Muscle of leg (tissue), 11 donors: ENCODE data around the gene SOX8. TPM values are rescaled to one million over a fixed set of nuclear protein-coding genes. Genes with fewer than 3 reads are reported as not detected.
"Not testable (repeated sequence)": the region's sequence is repeated elsewhere in the genome, so short reads cannot be mapped to it uniquely, and the experiment has no call there.

Experiments
- DNase-seq: peaks from one replicate; pipeline ENCODE4 v3.0.0; 2013
- H3K27ac ChIP-seq: one replicate; pipeline ENCODE4 v1.5.1; 2013; ENCODE audit warnings: mild to moderate bottlenecking, low read length, control low read depth
- H3K27me3 ChIP-seq: one replicate; pipeline ENCODE4 v1.6.1; 2013; ENCODE audit warnings: low read length; ENCODE audit not compliant: control insufficient read depth, insufficient read depth
- H3K36me3 ChIP-seq: one replicate; pipeline ENCODE4 v1.6.1; 2013; ENCODE audit warnings: low read length; ENCODE audit not compliant: control insufficient read depth, insufficient read depth
- H3K4me1 ChIP-seq: one replicate; pipeline ENCODE4 v1.6.1; 2013; ENCODE audit warnings: low read length; ENCODE audit not compliant: control insufficient read depth, insufficient read depth
- H3K4me3 ChIP-seq: one replicate; pipeline ENCODE4 v1.5.1; 2013; ENCODE audit warnings: low read length, control low read depth
- H3K9me3 ChIP-seq: replicated peaks from 2 replicates; pipeline ENCODE4 v1.6.1; 2013; ENCODE audit warnings: low read depth, low read length; ENCODE audit not compliant: control insufficient read depth
- WGBS: methylation state at CpG from one replicate; pipeline ENCODE4 v1.1.5; 2013; ENCODE audit warnings: missing lambda C conversion rate; ENCODE audit not compliant: insufficient coverage; 5-methylcytosine and 5-hydroxymethylcytosine counted together
- polyA plus RNA-seq, 8 donors: library from polyadenylated mRNA; unstranded; fragments of 120-200 nt; gene quantifications; one replicate each; pipeline versions ENCODE4 v1.2.1 to v1.2.3, GENCODE V29; 2013; ENCODE audit warnings: inconsistent platforms in 1 of 8, low replicate concordance in 1 of 8; ENCODE audit not compliant: insufficient read length in 8 of 8, insufficient read depth in 1 of 8
- total RNA-seq: library from RNA; stranded (reverse); fragments of 120-200 nt; gene quantifications from one replicate; pipeline ENCODE4 v1.2.4, GENCODE V29; 2013

SOX8 gene
- total and polyA plus RNA-seq, 9 donors = 31.1 to 50.9 (median 41.4) TPM

DNA sequence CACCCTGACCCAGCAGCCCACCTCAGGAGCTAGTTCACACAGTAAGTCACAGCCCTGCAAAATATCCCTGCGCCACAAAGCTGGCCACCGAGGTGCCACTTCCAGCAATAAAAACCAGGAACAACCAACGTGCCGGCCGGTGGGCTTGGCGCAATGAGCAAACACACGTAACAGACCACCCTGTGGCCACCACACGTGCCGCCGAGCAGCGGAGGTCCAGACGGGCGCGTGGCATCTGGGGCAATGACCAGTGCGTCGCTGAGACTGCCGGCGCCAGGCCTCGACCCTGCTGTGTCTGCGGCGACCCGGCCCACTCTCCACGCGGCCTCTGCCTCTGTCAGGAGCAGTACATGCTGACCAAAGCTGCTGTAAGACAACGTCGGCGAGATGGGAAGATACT lies 42.3 kb upstream of the SOX8 start:
- Histone ChIP-seq H3K4me3 (no peak overlapping the region), H3K36me3 (peaks cover 19% of the 10 kb centered on the region), H3K9me3 (peaks cover 21% of the 10 kb centered on the region), H3K27me3 (no peaks in the 10 kb centered on the region), H3K4me1 (no peaks in the 10 kb centered on the region), H3K27ac (no peak overlapping the region)
- no peak for DNase-seq
- 93% methylated on average over 27 of the region's 27 CpGs for WGBS

GRCh38 chr16:939941-940340 lies 41.6 kb upstream of the SOX8 start:
- H3K4me1 ChIP-seq = no peaks in the 10 kb centered on the region
- DNase-seq = no peak
- H3K36me3 ChIP-seq = peaks cover 17% of the 10 kb centered on the region
- H3K27ac ChIP-seq = no peak overlapping the region
- peaks cover 21% of the 10 kb centered on the region for H3K9me3 ChIP-seq
- 85% methylated on average over 9 of the region's 17 CpGs for WGBS
- H3K4me3 ChIP-seq = no peak overlapping the region
- H3K27me3 ChIP-seq = no peaks in the 10 kb centered on the region

DNA sequence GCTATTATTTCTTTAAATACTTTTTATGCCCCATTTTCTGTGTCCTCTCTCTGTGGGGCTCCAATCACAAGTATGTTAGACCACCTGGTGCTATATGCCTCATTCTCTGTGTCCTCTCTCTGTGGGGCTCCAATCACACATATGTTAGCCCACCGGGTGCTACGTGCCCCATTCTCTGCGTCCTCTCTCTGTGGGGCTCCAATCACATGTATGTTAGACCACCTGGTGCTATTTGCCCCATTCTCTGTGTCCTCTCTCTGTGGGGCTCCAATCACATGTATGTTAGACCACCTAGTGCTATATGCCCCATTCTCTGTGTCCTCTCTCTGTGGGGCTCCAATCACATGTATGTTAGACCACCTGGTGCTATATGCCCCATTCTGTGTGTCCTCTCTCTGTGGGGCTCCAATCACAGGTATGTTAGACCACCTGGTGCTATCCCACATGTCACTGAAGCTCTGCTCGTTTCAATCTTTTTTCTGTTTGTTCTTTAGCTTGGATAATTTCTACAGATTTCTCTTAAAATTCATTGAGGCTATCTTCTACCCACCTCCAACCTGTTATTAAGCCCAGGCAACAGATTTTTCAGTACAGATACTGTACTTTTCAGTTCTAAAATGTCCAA lies 39.0 kb upstream of the SOX8 start:
- Histone ChIP-seq H3K36me3 (peaks cover 31% of the 10 kb centered on the region), H3K27me3 (no peaks in the 10 kb centered on the region), H3K9me3 (peaks cover 21% of the 10 kb centered on the region), H3K27ac (no peak overlapping the region), H3K4me3 (no peak overlapping the region), H3K4me1 (no peaks in the 10 kb centered on the region)
- DNase-seq = no peak
- WGBS = 96% methylated on average over 2 of the region's 4 CpGs

GRCh38 chr16:943971-944370 lies 37.6 kb upstream of the SOX8 start:
- H3K36me3 ChIP-seq = peaks cover 25% of the 10 kb centered on the region
- DNase-seq = no peak
- no peaks in the 10 kb centered on the region for H3K27me3 ChIP-seq
- 90% methylated on average over 3 of the region's 5 CpGs for WGBS
- H3K4me3 ChIP-seq = no peak overlapping the region
- no peak overlapping the region for H3K27ac ChIP-seq
- peaks cover 21% of the 10 kb centered on the region for H3K9me3 ChIP-seq
- H3K4me1 ChIP-seq = no peaks in the 10 kb centered on the region

GRCh38 chr16:945271-946047 lies 36.1 kb upstream of the SOX8 start:
- DNase-seq = no peak
- Histone ChIP-seq H3K27me3 (no peaks in the 10 kb centered on the region), H3K27ac (no peak overlapping the region), H3K4me1 (no peaks in the 10 kb centered on the region), H3K4me3 (no peak overlapping the region), H3K9me3 (peaks cover 21% of the 10 kb centered on the region), H3K36me3 (peaks cover 21% of the 10 kb centered on the region)
- 85% methylated on average over 6 of the region's 10 CpGs for WGBS

DNA sequence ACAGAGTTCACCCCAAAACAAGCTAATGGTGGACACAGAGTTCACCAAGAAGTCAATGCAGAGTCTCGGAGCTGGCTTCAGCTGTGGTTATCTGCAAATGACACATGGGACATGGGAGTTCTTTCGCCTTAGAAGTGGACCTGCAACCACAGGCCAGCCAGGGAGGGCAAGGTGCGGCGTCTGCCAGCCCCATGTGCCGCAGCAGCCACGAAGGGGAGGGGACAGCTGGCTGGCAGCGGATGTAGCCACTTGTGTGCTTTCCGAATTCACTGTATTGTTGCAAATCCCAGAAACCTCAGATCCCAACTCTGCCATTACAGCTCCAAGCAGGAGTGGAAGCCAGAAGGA lies 35.5 kb upstream of the SOX8 start:
- no peak for DNase-seq
- H3K36me3 ChIP-seq = peaks cover 21% of the 10 kb centered on the region
- 93% methylated on average over 8 of the region's 8 CpGs for WGBS

DNA sequence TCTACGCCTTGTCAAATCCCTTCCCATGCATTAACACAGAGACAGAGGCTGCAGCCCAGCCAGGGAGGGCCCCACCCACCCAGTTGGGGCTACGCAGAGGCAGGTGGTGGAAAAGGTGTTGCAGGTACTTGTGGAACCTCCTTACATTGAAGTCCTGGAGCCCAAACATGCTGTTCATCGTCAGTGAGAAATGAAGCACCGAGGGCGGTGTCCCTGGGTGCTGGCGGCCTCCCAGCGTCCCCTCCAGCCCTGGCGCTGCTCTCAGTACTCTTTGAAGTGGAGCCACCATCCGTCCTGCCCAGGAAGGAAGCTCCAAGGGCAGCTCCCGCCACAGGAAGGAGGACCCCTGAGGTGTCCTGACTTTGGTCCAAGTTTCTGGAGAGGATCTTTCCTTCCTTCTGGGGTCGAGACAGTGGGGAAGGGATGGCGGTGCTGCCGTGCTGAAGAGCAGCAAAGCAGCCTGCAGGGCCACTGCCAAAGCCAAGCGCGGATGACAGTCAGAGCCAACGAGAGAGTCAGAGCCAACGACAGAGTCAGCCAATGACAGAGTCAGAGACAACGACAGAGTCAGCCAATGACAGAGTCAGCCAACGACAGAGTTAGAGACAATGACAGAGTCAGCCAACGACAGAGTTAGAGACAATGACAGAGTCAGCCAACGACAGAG lies 34.2 kb upstream of the SOX8 start:
- DNase-seq = no peak
- peaks cover 2% of the 10 kb centered on the region for H3K4me1 ChIP-seq
- 61% methylated on average over 14 of the region's 21 CpGs for WGBS
- no peak overlapping the region for H3K4me3 ChIP-seq
- H3K27ac ChIP-seq = no peak overlapping the region
- H3K9me3 ChIP-seq = peaks cover 8% of the 10 kb centered on the region
- H3K36me3 ChIP-seq = peaks cover 25% of the 10 kb centered on the region
- H3K27me3 ChIP-seq = no peaks in the 10 kb centered on the region

More for the DNA sequence above, 35.5 kb upstream of the SOX8 start:
- Histone ChIP-seq H3K27ac (no peak overlapping the region), H3K9me3 (peaks cover 21% of the 10 kb centered on the region), H3K4me1 (no peaks in the 10 kb centered on the region), H3K4me3 (no peak overlapping the region), H3K27me3 (no peaks in the 10 kb centered on the region)

DNA sequence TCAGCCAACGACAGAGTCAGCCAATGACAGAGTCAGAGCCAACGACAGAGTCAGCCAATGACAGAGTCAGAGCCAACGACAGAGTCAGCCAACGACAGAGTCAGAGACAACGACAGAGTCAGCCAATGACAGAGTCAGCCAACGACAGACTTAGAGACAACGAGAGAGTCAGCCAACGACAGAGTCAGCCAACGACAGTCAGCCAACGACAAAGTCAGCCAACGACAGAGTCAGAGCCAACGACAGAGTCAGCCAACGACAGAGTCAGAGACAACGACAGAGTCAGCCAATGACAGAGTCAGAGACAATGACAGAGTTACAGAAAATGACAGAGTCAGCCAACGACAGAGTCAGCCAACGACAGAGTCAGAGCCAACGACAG lies 33.7 kb upstream of the SOX8 start:
- not testable (repeated sequence) for H3K4me1 ChIP-seq, DNase-seq, H3K27ac ChIP-seq, H3K4me3 ChIP-seq, H3K9me3 ChIP-seq, H3K27me3 ChIP-seq
- 38% methylated on average over 17 of the region's 17 CpGs for WGBS
- peaks cover 26% of the 10 kb centered on the region for H3K36me3 ChIP-seq

DNA sequence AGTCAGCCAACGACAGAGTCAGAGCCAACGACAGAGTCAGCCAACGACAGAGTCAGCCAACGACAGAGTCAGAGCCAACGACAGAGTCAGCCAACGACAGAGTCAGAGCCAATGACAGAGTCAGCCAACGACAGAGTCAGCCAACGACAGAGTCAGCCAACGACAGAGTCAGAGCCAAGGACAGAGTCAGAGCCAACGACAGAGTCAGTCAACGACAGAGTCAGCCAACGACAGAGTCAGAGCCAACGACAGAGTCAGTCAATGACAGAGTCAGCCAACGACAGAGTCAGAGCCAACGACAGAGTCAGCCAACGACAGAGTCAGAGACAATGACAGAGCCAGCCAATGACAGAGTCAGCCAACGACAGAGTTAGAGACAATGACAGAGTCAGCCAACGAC lies 32.8 kb upstream of the SOX8 start:
- H3K36me3 ChIP-seq = peaks cover 29% of the 10 kb centered on the region
- 41% methylated on average over 18 of the region's 18 CpGs for WGBS
- not testable (repeated sequence) for H3K9me3 ChIP-seq

DNA sequence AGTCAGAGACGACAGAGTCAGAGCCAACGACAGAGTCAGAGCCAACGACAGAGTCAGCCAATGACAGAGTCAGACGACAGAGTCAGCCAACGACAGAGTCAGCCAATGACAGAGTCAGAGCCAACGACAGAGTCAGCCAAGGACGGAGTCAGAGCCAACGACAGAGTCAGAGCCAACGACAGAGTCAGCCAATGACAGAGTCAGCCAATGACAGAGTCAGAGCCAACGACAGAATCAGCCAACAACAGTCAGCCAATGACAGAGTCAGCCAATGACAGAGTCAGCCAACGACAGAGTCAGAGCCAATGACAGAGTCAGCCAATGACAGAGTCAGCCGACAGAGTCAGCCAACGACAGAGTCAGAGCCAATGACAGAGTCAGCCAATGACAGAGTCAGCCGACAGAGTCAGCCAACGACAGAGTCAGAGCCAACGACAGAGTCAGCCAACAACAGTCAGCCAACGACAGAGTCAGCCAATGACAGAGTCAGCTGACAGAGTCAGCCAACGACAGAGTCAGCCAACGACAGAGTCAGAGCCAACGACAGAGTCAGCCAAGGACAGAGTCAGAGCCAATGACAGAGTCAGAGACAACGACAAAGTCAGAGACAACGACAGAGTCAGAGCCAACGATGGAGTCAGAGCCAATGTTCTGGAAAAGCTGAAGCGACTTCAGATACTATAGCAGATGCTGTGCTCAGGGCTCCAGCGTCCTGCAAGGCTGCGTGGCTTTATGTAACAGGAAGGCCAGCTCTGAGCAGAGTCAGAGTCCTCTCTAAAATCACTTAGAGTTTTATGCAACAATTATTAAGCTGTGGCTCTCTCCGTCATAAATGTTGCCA lies 30.6 kb upstream of the SOX8 start:
- not testable (repeated sequence) for H3K4me1 ChIP-seq, H3K4me3 ChIP-seq, H3K27ac ChIP-seq, H3K9me3 ChIP-seq, H3K27me3 ChIP-seq
- peak; percentile 76 for DNase-seq
- 24% methylated on average over 21 of the region's 27 CpGs for WGBS
- H3K36me3 ChIP-seq = peaks cover 30% of the 10 kb centered on the region

More for the DNA sequence above, 32.8 kb upstream of the SOX8 start:
- not testable (repeated sequence) for H3K4me3 ChIP-seq, DNase-seq, H3K27ac ChIP-seq, H3K4me1 ChIP-seq, H3K27me3 ChIP-seq
